ENCODE measurements around the gene ELMO1.

DNA sequence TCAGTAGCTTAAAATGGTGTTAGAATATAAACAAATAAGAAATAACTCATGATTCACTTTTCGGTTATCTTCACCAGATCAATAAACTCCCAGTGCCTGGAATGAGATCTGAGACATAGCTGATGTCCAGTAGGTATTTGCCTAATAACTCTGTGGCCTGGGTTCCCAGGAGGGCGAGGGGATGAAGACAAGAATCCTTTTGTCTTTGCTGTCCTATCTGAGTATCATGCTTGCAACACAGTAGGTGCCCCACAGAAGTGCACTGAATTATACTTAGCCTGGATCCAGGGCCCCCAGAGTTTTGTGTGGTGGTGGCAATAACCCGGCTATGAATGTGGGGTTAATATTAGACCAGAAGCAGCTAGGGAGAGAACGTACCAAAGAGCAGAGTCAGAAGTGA, 374.3 kb downstream of the ELMO1 start:
- no peak for TF ChIP-seq FOXA1 (IDR thresholded peaks at IDR 0.05)
- TF ChIP-seq, protein P1, sequence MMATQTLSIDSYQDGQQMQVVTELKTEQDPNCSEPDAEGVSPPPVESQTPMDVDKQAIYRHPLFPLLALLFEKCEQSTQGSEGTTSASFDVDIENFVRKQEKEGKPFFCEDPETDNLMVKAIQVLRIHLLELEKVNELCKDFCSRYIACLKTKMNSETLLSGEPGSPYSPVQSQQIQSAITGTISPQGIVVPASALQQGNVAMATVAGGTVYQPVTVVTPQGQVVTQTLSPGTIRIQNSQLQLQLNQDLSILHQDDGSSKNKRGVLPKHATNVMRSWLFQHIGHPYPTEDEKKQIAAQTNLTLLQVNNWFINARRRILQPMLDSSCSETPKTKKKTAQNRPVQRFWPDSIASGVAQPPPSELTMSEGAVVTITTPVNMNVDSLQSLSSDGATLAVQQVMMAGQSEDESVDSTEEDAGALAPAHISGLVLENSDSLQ (IDR thresholded peaks at IDR 0.05), result no peak
- TF ChIP-seq TARDBP (IDR thresholded peaks at IDR 0.05), result no peak
- TF ChIP-seq FOXM1 (IDR thresholded peaks at IDR 0.05; ENCODE audit: borderline replicate concordance), result no peak
- no peak for TF ChIP-seq SP1 (IDR thresholded peaks at IDR 0.05)
- no peak for TF ChIP-seq ARNT (IDR thresholded peaks at IDR 0.05)
- no peak for TF ChIP-seq ELF4 (IDR thresholded peaks at IDR 0.05)
- no peak for TF ChIP-seq HDGF (IDR thresholded peaks at IDR 0.05; ENCODE audit: borderline replicate concordance)
